HepG2 (cell line): ENCODE measurements around the gene NUBP2. TPM values are rescaled to one million over a fixed set of nuclear protein-coding genes. Genes with fewer than 3 reads are reported as not detected.

Experiments
- ARNTL ChIP-seq: sonication (generic); formaldehyde crosslinking; IDR thresholded peaks from 2 replicates; pipeline ENCODE4 v1.4.0; 2020; ENCODE audit warnings: mild to moderate bottlenecking, missing genetic modification reagents
- DNMT1 ChIP-seq: sonication (generic); formaldehyde crosslinking; IDR thresholded peaks from 2 replicates; pipeline ENCODE4 v1.5.1; 2020; ENCODE audit warnings: mild to moderate bottlenecking, missing genetic modification reagents
- E2F1 ChIP-seq: sonication (generic); formaldehyde crosslinking; IDR thresholded peaks from 2 replicates; pipeline ENCODE4 v1.5.0; 2020; ENCODE audit warnings: missing genetic modification reagents
- HMGA1 ChIP-seq: sonication (generic); formaldehyde crosslinking; conservative IDR thresholded peaks from 2 replicates; pipeline ENCODE4 v1.4.0; 2020; ENCODE audit warnings: missing genetic modification reagents
- MEIS1 ChIP-seq: sonication (generic); formaldehyde crosslinking; IDR thresholded peaks from 2 replicates; pipeline ENCODE4 v1.9.0; 2021; ENCODE audit warnings: mild to moderate bottlenecking, missing genetic modification reagents, moderate library complexity, borderline replicate concordance
- PHF8 ChIP-seq: sonication (generic); formaldehyde crosslinking; IDR thresholded peaks from 2 replicates; pipeline ENCODE4 v1.5.0; 2020; ENCODE audit warnings: missing genetic modification reagents
- RARA ChIP-seq: IDR thresholded peaks from 2 replicates; pipeline ENCODE4 v1.6.1; 2016; ENCODE audit warnings: missing genetic modification reagents, missing compliant biosample characterization
- RBM39 ChIP-seq: fragments of 200-400 bp; formaldehyde crosslinking; IDR thresholded peaks from one replicate; pipeline ENCODE4 v1.6.1; 2018; ENCODE audit warnings: antibody characterized with exemption, mild to moderate bottlenecking, low read depth, low read length; ENCODE audit not compliant: poor library complexity, severe bottlenecking
- TAF15 ChIP-seq: fragments of 200-400 bp; formaldehyde crosslinking; IDR thresholded peaks from one replicate; pipeline ENCODE4 v1.6.1; 2018; ENCODE audit warnings: mild to moderate bottlenecking, low read depth, low read length; ENCODE audit not compliant: poor library complexity, severe bottlenecking
- TCF12 ChIP-seq, 2 experiments: fragments of 450-650 bp in 1 of 2; sonication (generic) in 1 of 2; formaldehyde crosslinking in 1 of 2; IDR thresholded peaks; 2 replicates each; pipeline versions ENCODE4 v1.6.1 to v1.8.0; 2017 to 2022; ENCODE audit warnings: antibody characterized with exemption in 1 of 2, mild to moderate bottlenecking in 1 of 2, missing genetic modification reagents in 1 of 2, moderate library complexity in 1 of 2
- TGIF2 ChIP-seq: IDR thresholded peaks from 2 replicates; pipeline ENCODE4 v1.6.1; 2016; ENCODE audit warnings: control low read depth, missing compliant biosample characterization
- TRIM22 ChIP-seq: fragments of 450-650 bp; IDR thresholded peaks from 2 replicates; pipeline ENCODE4 v1.6.1; 2017
- YY1 ChIP-seq: IDR thresholded peaks from 2 replicates; pipeline ENCODE4 v1.6.1; 2011; ENCODE audit warnings: low read length, low read depth, moderate library complexity, mild to moderate bottlenecking; ENCODE audit not compliant: insufficient read depth, insufficient replicate concordance
- ZBTB1 ChIP-seq: sonication (generic); formaldehyde crosslinking; IDR thresholded peaks from 2 replicates; pipeline ENCODE4 v1.4.0; 2020; ENCODE audit warnings: missing genetic modification reagents, borderline replicate concordance
- ZBTB7B ChIP-seq: sonication (generic); formaldehyde crosslinking; IDR thresholded peaks from 2 replicates; pipeline ENCODE4 v1.4.0; 2020; ENCODE audit warnings: missing genetic modification reagents
- ZNF281 ChIP-seq: sonication (generic); formaldehyde crosslinking; IDR thresholded peaks from 2 replicates; pipeline ENCODE4 v1.4.0; 2020; ENCODE audit warnings: missing genetic modification reagents, borderline replicate concordance
- ZNF432 ChIP-seq: sonication (generic); formaldehyde crosslinking; IDR thresholded peaks from 2 replicates; pipeline ENCODE4 v1.5.0; 2020; ENCODE audit warnings: missing genetic modification reagents, mild to moderate bottlenecking, borderline replicate concordance
- ZNF678 ChIP-seq: sonication (generic); formaldehyde crosslinking; IDR thresholded peaks from 2 replicates; pipeline ENCODE4 v1.4.0; 2020; ENCODE audit warnings: mild to moderate bottlenecking, missing genetic modification reagents
- polyA plus RNA-seq, 8 experiments: library from polyadenylated mRNA; depleted of rRNA in 3 of 8; stranded (reverse) in 7 of 8; unstranded in 1 of 8; fragments of >200 nt; fragmentation: Illumina TruSeq in 4 of 8; extraction: Trizol in 4 of 8; gene quantifications; 2 replicates each; pipeline versions ENCODE4 v1.2.1 to v1.2.3, GENCODE V29; 2011 to 2016; ENCODE audit warnings: low read depth in 4 of 8, missing spikeins in 1 of 8, mixed read lengths in 1 of 8; ENCODE audit not compliant: insufficient read depth in 1 of 8
- total RNA-seq, 5 experiments: library from RNA; depleted of rRNA; stranded (reverse); fragments of >200 nt; fragmentation: Illumina TruSeq; extraction: Trizol; gene quantifications; 2 replicates each; pipeline ENCODE4 v1.2.3, GENCODE V29; 2016; ENCODE audit warnings: low read depth in 1 of 5
- TF ChIP-seq, protein P1 (sequence below): IDR thresholded peaks from 2 replicates; pipeline ENCODE4 v1.6.1; 2016; ENCODE audit warnings: missing compliant biosample characterization, missing genetic modification reagents, borderline replicate concordance
- TF ChIP-seq, protein P2 (sequence below): sonication (generic); formaldehyde crosslinking; IDR thresholded peaks from 2 replicates; pipeline ENCODE4 v1.5.1; 2020; ENCODE audit warnings: missing genetic modification reagents, mild to moderate bottlenecking, borderline replicate concordance

NUBP2 gene
- total and polyA plus RNA-seq, 2 of the 13 experiments (the other 11 are each of a cell fraction or from before 2014, with no cell fraction given) = 25.7 to 61.5 TPM

DNA sequence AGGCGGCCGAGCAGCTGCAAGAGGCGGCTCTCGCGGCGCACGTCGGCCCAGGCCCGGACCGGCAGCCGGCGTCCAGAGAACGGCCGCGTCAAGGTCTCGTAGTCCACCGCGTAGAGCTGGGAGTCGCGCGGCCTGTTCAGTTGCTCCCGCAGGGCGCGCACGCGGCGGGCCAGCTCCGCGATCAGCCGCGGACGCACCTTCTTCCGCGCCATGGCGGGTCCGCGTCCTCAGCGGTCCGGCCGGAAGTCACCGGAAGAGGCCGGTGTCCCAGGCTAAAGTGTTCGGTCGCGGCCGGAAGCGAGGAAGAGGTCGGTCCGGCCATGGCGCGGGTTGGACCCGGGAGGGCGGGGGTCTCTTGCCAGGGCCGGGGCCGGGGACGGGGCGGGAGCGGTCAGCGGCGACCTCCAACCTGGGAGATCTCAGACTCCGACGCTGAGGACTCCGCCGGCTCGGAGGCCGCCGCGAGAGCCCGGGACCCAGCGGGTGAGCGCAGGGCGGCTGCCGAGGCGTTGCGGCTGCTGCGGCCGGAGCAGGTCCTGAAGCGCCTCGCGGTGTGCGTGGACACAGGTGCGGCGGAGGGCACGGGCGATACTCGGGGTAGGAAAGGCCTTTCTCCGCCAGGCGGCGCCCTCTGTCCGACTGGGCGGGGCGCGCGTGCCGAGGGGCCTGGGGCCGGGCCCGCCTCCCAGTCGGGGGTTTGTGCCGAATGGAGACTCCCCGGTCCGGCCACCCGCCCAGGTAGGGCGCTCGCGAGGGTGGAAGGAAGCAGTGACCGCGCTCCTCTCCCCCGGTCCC, 9.7 kb upstream of the NUBP2 start, which contains the start of gene MRPS34 (continued):
- no peak for TF ChIP-seq ZNF281 (CRISPR knock-in tag)
- no peak for TF ChIP-seq TRIM22
- peak; percentile 77 for TF ChIP-seq ZBTB7B
- TF ChIP-seq ZNF678 (CRISPR knock-in tag) = no peak; the same call in none of the 2 replicates
- peak; percentile 39 for TF ChIP-seq RBM39
- TF ChIP-seq TGIF2 (CRISPR knock-in tag) = peak; percentile 74
- TF ChIP-seq TCF12 (IDR thresholded peaks at IDR 0.05) = no peak
- TF ChIP-seq TCF12 (CRISPR knock-in tag; IDR thresholded peaks at IDR 0.05) = peak; percentile 45; the same call in 1 of the 2 replicates
- peak; percentile 54 for TF ChIP-seq RARA (CRISPR knock-in tag)
- TF ChIP-seq DNMT1 (CRISPR knock-in tag) = peak; percentile 94
- TF ChIP-seq ZNF432 (CRISPR knock-in tag) = no peak
- TF ChIP-seq PHF8 = peak; percentile 93
- TF ChIP-seq ARNTL = peak; percentile 81
- no peak; the same call in 1 of the 2 replicates for TF ChIP-seq MEIS1 (CRISPR knock-in tag)
- TF ChIP-seq ZBTB1 (CRISPR knock-in tag) = no peak
- TF ChIP-seq, protein P1, sequence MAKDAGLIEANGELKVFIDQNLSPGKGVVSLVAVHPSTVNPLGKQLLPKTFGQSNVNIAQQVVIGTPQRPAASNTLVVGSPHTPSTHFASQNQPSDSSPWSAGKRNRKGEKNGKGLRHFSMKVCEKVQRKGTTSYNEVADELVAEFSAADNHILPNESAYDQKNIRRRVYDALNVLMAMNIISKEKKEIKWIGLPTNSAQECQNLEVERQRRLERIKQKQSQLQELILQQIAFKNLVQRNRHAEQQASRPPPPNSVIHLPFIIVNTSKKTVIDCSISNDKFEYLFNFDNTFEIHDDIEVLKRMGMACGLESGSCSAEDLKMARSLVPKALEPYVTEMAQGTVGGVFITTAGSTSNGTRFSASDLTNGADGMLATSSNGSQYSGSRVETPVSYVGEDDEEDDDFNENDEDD (CRISPR knock-in tag) = peak; percentile 76; the same call in 1 of the 2 replicates
- TF ChIP-seq TAF15 = peak; percentile 35
- TF ChIP-seq, protein P2, sequence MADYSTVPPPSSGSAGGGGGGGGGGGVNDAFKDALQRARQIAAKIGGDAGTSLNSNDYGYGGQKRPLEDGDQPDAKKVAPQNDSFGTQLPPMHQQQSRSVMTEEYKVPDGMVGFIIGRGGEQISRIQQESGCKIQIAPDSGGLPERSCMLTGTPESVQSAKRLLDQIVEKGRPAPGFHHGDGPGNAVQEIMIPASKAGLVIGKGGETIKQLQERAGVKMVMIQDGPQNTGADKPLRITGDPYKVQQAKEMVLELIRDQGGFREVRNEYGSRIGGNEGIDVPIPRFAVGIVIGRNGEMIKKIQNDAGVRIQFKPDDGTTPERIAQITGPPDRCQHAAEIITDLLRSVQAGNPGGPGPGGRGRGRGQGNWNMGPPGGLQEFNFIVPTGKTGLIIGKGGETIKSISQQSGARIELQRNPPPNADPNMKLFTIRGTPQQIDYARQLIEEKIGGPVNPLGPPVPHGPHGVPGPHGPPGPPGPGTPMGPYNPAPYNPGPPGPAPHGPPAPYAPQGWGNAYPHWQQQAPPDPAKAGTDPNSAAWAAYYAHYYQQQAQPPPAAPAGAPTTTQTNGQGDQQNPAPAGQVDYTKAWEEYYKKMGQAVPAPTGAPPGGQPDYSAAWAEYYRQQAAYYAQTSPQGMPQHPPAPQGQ = peak; percentile 66; the same call in 1 of the 2 replicates
- peak; percentile 85 for TF ChIP-seq E2F1 (CRISPR knock-in tag)
- TF ChIP-seq HMGA1 (CRISPR knock-in tag) = no peak
- TF ChIP-seq YY1 = peak; percentile 95
